Left ventricle myocardium inferior (tissue), 1 donor: ENCODE results near the gene GPX2. TPM values are rescaled to one million over a fixed set of nuclear protein-coding genes. Genes with fewer than 3 reads are reported as not detected.

Experiments used
- DNase-seq: peaks from one replicate; pipeline ENCODE4 v3.0.0-alpha.2; 2020
- H3K27ac ChIP-seq: fragments of 200-600 bp; replicated peaks from 2 replicates; pipeline ENCODE4 v1.8.0; 2021
- H3K27me3 ChIP-seq: fragments of 200-600 bp; 2 replicates; pipeline ENCODE4 v1.8.0; 2021; ENCODE audit warnings: low read depth
- H3K36me3 ChIP-seq: fragments of 200-600 bp; 2 replicates; pipeline ENCODE4 v1.8.0; 2021
- H3K4me1 ChIP-seq: fragments of 200-600 bp; 2 replicates; pipeline ENCODE4 v1.8.0; 2021
- H3K4me3 ChIP-seq: fragments of 200-600 bp; 2 replicates; pipeline ENCODE4 v1.8.0; 2021; ENCODE audit warnings: mild to moderate bottlenecking, moderate library complexity
- H3K9me3 ChIP-seq: fragments of 200-600 bp; replicated peaks from 2 replicates; pipeline ENCODE4 v1.8.0; 2021
- intact Hi-C: fragments of 100-400 bp; cut with micrococcal nuclease; formaldehyde crosslinking; loops from one replicate; pipeline ENCODE4 v1.11.0; 2022
- total RNA-seq: library from RNA; stranded (reverse); fragmentation: NEBNext Ultra II Directional; extraction: Animal tissue kit (Norgen Biotek cat#: 25700); gene quantifications from one replicate; pipeline ENCODE4 v1.2.1, GENCODE V29; 2021
- TF ChIP-seq, protein P1 (sequence below): fragments of 200-600 bp; IDR thresholded peaks from 2 replicates; pipeline ENCODE4 v1.8.0; 2021; ENCODE audit warnings: antibody characterized with exemption, mild to moderate bottlenecking, borderline replicate concordance
- donor health status: DM: no; HTN: yes; CAD: no; lungs with severe emphysema.

The GPX2 gene
- total RNA-seq, 1 donor from 2014 or later, result not detected

DNA sequence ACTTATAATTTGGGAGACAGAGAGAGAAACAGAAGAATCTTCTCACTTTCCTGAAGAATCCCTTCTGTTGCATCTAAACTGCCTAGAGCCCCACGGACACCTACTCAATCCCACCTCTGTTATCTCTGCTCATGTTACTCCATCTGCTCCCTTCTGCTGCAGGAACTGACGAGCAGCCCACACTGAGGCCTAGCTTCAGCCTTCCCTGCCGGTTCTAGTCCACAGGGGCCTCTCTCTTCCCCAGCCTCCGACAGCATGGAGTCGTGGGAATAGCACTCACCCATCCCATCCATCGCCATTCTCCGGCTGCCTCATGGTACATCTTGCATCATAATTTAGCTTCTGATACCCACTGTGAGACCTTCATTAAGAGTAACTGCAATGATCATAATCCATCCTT is 25.6 kb upstream of the GPX2 start:
- DNase-seq, result no peak
- Histone ChIP-seq H3K9me3 (no peaks in the 10 kb centered on the region), H3K4me1 (peaks cover 19% of the 10 kb centered on the region), H3K36me3 (no peaks in the 10 kb centered on the region), H3K27me3 (no peaks in the 10 kb centered on the region), H3K4me3 (no peak overlapping the region), H3K27ac (no peak overlapping the region)
- TF ChIP-seq, protein P1, sequence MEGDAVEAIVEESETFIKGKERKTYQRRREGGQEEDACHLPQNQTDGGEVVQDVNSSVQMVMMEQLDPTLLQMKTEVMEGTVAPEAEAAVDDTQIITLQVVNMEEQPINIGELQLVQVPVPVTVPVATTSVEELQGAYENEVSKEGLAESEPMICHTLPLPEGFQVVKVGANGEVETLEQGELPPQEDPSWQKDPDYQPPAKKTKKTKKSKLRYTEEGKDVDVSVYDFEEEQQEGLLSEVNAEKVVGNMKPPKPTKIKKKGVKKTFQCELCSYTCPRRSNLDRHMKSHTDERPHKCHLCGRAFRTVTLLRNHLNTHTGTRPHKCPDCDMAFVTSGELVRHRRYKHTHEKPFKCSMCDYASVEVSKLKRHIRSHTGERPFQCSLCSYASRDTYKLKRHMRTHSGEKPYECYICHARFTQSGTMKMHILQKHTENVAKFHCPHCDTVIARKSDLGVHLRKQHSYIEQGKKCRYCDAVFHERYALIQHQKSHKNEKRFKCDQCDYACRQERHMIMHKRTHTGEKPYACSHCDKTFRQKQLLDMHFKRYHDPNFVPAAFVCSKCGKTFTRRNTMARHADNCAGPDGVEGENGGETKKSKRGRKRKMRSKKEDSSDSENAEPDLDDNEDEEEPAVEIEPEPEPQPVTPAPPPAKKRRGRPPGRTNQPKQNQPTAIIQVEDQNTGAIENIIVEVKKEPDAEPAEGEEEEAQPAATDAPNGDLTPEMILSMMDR, result no peak
- intact Hi-C loops, result no loop called here

DNA sequence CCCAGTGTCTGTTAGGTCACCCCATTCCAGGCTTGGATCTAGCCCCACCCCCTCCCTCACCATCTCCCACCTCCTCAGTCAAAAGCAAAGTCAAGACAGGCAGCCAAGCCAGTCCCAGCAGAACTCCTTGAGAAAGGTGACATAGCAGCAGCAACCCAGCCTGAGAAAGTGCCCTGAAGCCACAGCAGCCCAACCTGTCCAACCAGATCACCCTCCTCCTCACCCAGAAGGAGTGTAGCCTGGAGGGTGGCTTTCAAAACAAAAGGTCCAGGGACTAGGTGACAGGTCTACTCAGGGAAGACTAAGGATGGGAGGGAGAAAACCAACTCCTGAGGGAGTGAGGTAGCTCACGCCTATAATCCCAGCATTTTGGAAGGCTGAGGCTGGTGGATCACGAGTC is 24.4 kb upstream of the GPX2 start:
- no peak overlapping the region for H3K4me3 ChIP-seq
- intact Hi-C loops, result no loop called here
- H3K27ac ChIP-seq, result no peak overlapping the region
- H3K9me3 ChIP-seq, result no peaks in the 10 kb centered on the region
- no peaks in the 10 kb centered on the region for H3K27me3 ChIP-seq
- H3K36me3 ChIP-seq, result no peaks in the 10 kb centered on the region
- TF ChIP-seq, protein P1, result no peak
- DNase-seq, result no peak
- H3K4me1 ChIP-seq, result peaks cover 19% of the 10 kb centered on the region

DNA sequence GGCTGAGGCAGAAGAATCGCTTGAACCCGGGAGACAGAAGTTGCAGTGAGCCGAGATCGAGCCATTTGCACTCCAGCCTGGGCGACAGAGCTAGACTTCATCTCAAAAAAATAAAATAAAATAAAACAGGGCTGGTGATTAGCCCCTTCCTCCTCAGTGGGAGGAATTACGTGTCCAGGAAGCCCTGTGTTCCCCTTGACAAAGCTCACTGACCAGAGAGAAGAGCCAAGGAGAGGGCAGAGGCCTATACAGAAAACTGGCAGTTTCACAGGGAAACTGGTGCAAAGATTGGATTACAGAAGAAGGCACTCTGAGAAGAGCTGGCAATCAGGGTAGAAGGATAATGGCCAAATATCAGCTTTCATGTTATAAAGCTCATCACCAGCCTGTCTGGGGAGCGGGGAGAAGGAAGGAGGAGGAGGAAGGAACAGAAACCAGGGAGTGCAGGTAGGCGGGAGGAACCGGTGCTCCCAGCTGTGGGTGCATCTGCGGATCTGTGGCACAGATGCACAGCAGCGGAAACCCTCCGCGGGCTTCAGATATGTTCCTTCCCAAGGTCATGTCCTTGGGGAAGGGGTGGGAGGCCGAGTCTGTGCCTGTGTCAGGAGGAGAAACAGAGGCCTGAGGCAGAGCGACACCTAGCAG is 22.9 kb upstream of the GPX2 start:
- Histone ChIP-seq H3K36me3 (no peaks in the 10 kb centered on the region), H3K9me3 (no peaks in the 10 kb centered on the region), H3K4me3 (no peak overlapping the region), H3K27me3 (no peaks in the 10 kb centered on the region), H3K4me1 (peaks cover 12% of the 10 kb centered on the region), H3K27ac (no peak overlapping the region)
- TF ChIP-seq, protein P1, result no peak
- intact Hi-C loops, result no loop called here
- DNase-seq, result no peak

DNA sequence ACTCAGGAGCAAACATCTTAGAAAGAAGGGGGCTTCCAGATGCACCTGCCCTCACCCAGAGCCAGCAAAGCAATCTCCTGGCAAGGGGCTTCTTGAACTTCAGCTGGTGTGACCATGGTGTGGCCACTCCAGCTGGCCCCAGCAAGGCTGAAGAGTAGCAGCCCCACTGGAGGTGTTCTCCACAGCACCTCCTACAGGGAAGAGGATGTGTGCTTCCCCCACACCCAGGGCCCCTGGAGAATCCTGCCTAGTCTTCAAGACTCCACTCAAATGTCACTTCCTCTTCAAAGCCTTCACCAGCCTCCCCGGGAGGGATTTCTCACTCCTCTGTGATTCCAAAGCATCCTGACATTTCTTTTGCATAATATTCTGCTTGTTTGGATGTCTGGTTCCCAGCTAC is 21.1 kb upstream of the GPX2 start:
- TF ChIP-seq, protein P1, result no peak
- H3K27ac ChIP-seq, result no peak overlapping the region
- H3K9me3 ChIP-seq, result no peaks in the 10 kb centered on the region
- H3K4me1 ChIP-seq, result peaks cover 12% of the 10 kb centered on the region
- H3K36me3 ChIP-seq, result no peaks in the 10 kb centered on the region
- DNase-seq, result no peak
- H3K27me3 ChIP-seq, result no peaks in the 10 kb centered on the region
- intact Hi-C loops, result no loop called here
- H3K4me3 ChIP-seq, result no peak overlapping the region

DNA sequence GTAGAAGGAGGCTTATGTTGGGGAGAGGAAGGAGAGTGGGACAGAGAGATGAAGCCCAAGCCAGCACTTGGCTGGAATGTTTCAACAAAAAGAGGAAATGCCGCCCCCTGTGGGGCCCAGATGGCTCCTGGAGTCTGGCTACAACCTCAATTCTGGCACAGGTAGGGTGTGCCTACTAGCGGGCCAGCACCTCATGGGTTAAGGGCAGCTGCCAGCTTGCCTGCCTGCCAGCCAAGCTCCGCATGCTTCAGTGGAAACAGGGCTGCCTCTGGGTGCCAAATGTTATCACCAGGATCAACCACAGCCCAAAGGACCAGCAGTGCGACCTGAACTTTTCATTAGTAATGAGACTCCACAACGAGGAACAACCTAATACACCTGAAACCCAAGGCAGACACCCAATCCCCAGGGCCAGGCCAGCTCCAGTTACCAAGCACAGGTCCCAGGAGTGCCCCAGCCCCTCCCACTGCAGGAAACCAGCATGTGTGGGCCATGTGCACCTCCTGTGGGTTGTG is 18.3 kb upstream of the GPX2 start:
- no peak overlapping the region for H3K4me3 ChIP-seq
- TF ChIP-seq, protein P1, result no peak
- intact Hi-C loops, result no loop called here
- H3K4me1 ChIP-seq, result peaks cover 12% of the 10 kb centered on the region
- H3K27me3 ChIP-seq, result no peaks in the 10 kb centered on the region
- no peaks in the 10 kb centered on the region for H3K9me3 ChIP-seq
- H3K36me3 ChIP-seq, result no peaks in the 10 kb centered on the region
- no peak for DNase-seq
- H3K27ac ChIP-seq, result no peak overlapping the region
